Fibroblast of upper back skin (primary cell): ENCODE data around the gene MINPP1.

Source experiments
- DNase-seq: peaks from one replicate; pipeline ENCODE4 v3.0.0-alpha.2; 2013

The MINPP1 gene

GRCh38 chr10:87523731-87524130 lies 19.0 kb downstream of the MINPP1 start:
- DNase-seq, result peak; percentile 32

- no peak for DNase-seq
Measured at GRCh38 chr10:87524296-87524695, 19.6 kb downstream of the MINPP1 start.

GRCh38 chr10:87531908-87532622 lies 27.4 kb downstream of the MINPP1 start:
- DNase-seq, result no peak

- DNase-seq, result no peak
Measured at GRCh38 chr10:87532696-87533095, 28.0 kb downstream of the MINPP1 start.

- DNase-seq, result no peak
Measured at GRCh38 chr10:87534173-87534858, 29.6 kb downstream of the MINPP1 start.

- DNase-seq, result peak; percentile 52
Measured at GRCh38 chr10:87538092-87539015, 33.7 kb downstream of the MINPP1 start.

DNA sequence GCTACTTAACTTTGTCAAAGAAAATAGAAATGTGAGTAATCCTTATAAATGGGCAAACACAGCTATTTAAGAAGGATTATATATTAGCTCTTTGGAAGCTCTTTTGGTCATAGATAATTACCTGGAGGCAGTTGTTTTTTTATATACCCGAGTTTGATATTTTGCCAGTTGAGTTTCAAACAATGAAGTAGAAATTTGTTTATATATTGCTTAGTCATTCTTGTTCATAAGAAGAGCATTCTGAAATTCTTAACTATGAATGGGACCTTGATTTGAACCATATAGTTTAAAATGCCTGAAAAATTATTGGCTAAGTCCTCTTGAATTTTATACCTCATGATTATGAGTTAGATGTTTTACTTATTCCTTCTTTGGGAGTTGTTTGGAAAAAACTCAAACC lies 36.4 kb downstream of the MINPP1 start:
- peak; percentile 21 for DNase-seq

DNA sequence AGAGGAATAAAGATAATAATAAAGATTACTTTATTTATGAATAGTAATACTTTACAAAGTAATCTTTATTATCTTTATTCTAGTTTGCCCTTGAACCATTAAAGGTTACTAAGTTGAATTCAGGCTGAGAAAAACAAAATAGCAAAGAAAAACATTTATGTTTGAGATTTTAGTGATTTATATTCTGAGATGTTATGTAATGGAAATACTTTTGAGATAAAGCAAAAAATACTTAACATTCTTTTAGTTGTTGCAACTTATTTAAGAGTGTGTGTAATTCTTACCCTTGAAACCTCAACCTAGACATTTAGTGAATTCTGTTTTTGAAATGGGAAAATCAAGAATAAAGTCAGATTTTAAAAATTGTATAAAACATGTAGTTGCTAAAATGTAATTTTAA lies 40.0 kb downstream of the MINPP1 start:
- DNase-seq, result peak; percentile 32

GRCh38 chr10:87545783-87546182 lies 41.1 kb downstream of the MINPP1 start:
- DNase-seq, result no peak

DNA sequence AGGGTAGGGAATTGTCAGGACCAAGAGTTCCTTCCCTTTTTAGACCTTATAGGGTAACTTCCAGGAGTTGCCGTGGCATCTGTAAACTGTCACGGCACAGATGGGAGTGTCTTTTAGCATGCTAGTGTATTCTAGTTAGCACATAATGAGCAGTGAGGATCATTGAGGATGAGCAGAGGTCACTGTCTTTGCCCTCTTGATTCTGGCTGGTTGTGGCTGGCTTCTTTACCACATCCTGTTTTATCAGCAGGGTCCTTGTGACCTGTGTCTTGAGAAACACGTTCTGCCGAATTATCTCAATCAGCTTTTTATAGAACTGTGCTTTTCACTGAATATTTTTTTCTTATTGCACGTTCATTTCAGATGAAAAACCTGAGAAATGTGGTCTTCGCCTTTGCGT lies 41.5 kb downstream of the MINPP1 start:
- DNase-seq, result no peak

DNA sequence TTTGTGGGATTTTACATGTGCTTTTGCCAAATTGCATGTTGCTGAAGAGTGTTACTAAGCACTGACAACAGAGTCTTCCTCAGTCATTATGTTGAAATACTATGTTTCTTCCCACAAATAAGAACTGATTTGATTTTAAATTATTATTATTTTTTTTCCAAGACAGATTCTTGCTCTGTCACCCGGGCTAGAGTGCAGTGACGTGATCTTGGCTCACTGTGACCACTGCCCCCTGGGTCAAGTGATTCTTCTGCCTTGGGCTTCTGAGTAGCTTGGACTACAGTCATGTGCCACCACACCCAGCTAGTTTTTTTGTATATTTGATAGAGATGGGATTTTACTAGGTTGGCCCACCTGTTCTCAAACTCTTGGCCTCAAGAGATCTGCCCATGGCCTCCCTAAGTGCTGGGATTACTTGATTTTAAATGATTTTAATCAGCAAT lies 42.3 kb downstream of the MINPP1 start:
- no peak for DNase-seq

DNA sequence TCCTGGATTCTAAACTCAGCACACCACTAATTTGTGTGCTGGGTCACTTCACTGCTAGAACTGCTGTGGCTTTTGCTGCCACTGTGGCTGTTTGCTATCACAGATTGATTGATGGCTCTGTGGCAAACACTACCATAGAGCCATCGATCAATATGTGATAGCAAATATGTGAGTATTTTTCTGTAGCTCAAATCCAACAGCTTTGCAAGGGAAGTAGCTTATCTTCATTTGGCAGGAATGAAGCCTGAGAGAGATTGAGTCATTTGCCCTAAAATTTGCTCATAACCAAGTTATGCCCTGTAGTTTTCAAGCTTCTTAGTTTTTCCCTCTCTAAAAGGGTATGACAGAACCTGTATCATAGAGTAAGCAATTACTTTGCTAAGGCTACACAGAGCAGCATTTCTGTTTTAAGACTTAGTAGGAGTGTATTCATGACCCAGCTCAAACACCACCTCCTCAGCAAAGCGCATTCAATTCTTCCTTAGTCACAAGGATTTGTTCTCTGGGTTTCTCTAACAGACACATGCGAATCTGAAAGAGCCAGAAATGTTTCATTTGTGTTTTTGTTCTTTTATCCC lies 43.1 kb downstream of the MINPP1 start:
- DNase-seq, result peak; percentile 71

- peak; percentile 60 for DNase-seq
Measured at GRCh38 chr10:87550741-87551140, 46.0 kb downstream of the MINPP1 start.

DNA sequence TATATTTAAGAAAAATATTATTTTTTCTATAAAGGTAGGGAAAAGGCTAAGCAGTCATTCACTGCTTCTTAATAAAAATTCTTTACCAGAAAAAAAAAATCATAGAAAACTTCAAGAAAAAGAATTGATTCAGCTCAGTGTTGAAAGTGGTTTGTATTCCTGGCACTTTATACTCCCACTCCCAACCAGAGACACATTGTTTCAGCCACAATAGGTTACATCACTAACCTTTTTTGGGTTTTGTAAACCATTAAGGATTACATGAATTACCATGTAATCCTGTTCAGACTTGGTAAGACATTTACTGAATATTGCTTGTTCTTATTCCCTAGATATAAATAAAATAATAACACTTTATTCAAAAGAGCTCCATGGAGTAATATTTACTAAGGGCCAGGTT lies 46.6 kb downstream of the MINPP1 start:
- DNase-seq, result peak; percentile 44

DNA sequence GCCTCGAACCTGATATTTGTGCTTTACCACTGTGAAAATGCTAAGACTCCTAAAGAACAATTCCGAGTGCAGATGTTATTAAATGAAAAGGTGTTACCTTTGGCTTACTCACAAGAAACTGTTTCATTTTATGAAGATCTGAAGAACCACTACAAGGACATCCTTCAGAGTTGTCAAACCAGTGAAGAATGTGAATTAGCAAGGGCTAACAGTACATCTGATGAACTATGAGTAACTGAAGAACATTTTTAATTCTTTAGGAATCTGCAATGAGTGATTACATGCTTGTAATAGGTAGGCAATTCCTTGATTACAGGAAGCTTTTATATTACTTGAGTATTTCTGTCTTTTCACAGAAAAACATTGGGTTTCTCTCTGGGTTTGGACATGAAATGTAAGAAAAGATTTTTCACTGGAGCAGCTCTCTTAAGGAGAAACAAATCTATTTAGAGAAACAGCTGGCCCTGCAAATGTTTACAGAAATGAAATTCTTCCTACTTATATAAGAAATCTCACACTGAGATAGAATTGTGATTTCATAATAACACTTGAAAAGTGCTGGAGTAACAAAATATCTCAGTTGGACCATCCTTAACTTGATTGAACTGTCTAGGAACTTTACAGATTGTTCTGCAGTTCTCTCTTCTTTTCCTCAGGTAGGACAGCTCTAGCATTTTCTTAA lies 47.7 kb downstream of the MINPP1 start:
- no peak for DNase-seq

GRCh38 chr10:87557409-87557808 lies 52.7 kb downstream of the MINPP1 start:
- DNase-seq, result no peak

GRCh38 chr10:87558333-87558732 lies 53.6 kb downstream of the MINPP1 start:
- no peak for DNase-seq

DNA sequence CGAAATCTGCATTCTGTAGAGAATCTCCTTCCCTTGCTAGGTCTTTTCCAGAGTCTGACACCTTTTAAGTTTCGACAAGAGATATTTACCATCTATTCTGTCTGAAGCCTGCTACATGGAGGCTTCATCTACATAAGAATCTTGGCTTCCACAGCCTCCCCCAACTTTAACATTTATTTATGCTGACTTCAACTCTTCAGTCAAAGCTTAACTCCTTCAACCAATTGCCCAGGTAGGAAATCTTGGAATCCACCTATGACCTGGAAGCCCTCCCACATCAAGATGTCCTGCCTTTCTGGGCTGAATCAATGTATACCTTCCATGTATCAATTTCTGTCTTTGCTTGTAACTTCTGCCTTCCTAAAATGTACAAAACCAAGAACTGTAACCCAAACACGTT lies 54.7 kb downstream of the MINPP1 start:
- DNase-seq, result no peak

DNA sequence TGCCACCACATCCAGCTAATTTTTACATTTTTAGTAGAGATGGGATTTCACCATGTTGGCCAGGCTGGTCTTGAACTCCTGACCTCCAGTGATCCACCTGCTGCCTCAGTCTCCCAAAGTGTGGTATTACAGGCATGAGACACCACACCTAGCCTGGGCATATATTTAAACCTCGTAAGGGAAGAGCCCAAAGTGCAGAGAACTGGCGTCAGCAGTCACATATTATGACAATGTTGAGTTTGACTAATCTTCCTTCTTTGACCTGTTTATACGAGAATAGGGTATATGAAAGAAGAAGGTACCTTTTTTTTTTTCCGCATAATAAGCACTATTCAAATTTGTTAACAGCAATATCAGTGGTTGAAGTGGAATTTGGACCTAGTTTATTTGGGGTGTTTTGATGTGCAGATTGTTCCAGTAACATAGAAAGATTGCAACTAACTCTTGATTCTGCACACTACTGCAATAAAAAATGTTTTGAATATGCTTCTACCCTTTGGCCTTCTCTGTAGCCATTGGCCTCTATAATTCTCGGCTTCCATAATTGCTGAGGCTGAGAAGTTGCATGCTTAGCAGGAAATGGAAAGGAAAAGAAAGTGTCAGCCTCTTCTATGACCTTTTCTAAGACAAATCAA lies 55.9 kb downstream of the MINPP1 start:
- no peak for DNase-seq

- no peak for DNase-seq
Measured at GRCh38 chr10:87562750-87563149, 58.1 kb downstream of the MINPP1 start.

DNA sequence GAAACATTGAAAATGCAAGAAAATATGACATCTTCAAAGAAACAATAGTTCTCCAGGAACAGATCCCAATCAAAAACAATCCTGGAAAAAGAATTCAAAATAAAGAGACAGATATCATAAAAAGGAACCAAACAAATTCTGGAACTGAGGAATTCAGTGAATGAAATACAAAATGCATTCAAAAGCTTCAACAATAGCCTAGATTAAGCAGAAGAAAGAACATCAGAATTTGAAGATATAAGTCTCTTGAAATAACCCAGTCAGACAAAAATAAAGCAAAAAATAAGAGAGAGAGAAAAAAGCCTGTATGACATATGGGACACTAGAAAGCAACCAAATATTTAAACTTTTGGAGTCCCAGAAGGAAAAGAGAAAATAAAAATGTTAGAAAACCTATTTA lies 60.3 kb downstream of the MINPP1 start:
- DNase-seq, result no peak

GRCh38 chr10:87575851-87576250 lies 71.2 kb downstream of the MINPP1 start:
- DNase-seq, result peak; percentile 21
